HFFc6 (cell line): Measurements from ENCODE around the gene ITIH3. TPM values are rescaled to one million over a fixed set of nuclear protein-coding genes. Genes with fewer than 3 reads are reported as not detected.
A peak's percentile ranks its signal among the peaks of the same experiment; 100 is the strongest.

Experiments used
- DNase-seq: peaks from one replicate; pipeline ENCODE4 v3.0.0-alpha.2; 2018
- H3K27ac Mint-ChIP-seq: 2 replicates; pipeline ENCODE4 v1.8.0; 2020; ENCODE audit warnings: mild to moderate bottlenecking, mixed read lengths
- H3K27me3 Mint-ChIP-seq: 2 replicates; pipeline ENCODE4 v1.8.0; 2021; ENCODE audit warnings: mild to moderate bottlenecking, moderate library complexity, mixed read lengths; ENCODE audit not compliant: insufficient read depth
- H3K36me3 Mint-ChIP-seq: 2 replicates; pipeline ENCODE4 v1.8.0; 2021; ENCODE audit warnings: low read depth, mixed read lengths
- H3K4me1 Mint-ChIP-seq: 2 replicates; pipeline ENCODE4 v1.8.0; 2020; ENCODE audit warnings: low read depth, mixed read lengths
- H3K4me3 Mint-ChIP-seq: 2 replicates; pipeline ENCODE4 v1.8.0; 2020; ENCODE audit warnings: mild to moderate bottlenecking, moderate library complexity, mixed read lengths
- H3K9me3 Mint-ChIP-seq: 2 replicates; pipeline ENCODE4 v1.8.0; 2020; ENCODE audit warnings: mild to moderate bottlenecking, mixed read lengths
- total RNA-seq, 6 experiments: library from RNA; stranded (reverse); fragmentation: NEBNext Ultra II Directional; extraction: Animal tissue kit (Norgen Biotek cat#: 25700); gene quantifications; 2 replicates in 1 of 6; 3 replicates in 5 of 6; pipeline ENCODE4 v1.2.3, GENCODE V29; 2021
- TF ChIP-seq, protein P1 (sequence below): fragments of 200-600 bp; sonication (generic); IDR thresholded peaks from 2 replicates; pipeline ENCODE4 v1.5.0; 2021; ENCODE audit warnings: antibody characterized with exemption, mild to moderate bottlenecking

Gene ITIH3
- total RNA-seq, 6 experiments from 2014 or later: 0.59 to 1.3 (median 0.70) TPM

GRCh38 chr3:52849656-52850055 lies 55.1 kb downstream of the ITIH3 start:
- Mint-ChIP-seq H3K4me1 (peaks cover 9% of the 10 kb centered on the region), H3K4me3 (no peak overlapping the region)

DNA sequence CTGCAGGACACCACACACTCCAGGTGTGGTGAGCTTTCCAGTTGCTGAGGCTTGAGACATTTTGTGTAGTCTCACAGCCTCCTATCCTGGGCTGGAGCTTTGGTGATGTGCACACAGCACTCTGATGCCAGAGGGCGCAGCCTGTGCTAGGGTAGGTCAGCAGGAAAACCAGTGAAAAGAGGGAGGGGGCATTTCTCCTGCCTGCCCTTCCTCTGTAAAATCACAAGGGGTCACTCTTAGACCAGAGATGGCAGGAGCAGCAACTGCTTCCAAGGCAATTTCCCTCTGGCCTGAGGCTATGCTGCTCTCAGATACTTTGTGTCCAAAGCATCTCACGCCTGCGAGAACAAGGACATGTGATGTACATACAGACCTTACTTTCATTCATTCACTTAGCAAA lies 56.8 kb downstream of the ITIH3 start:
- Mint-ChIP-seq H3K4me1 (peaks cover 9% of the 10 kb centered on the region), H3K27ac (no peak overlapping the region), H3K9me3 (no peaks in the 10 kb centered on the region), H3K4me3 (no peak overlapping the region), H3K27me3 (no peaks in the 10 kb centered on the region; the same call in 1 of the 2 replicates), H3K36me3 (peaks cover 6% of the 10 kb centered on the region)
- TF ChIP-seq, protein P1, sequence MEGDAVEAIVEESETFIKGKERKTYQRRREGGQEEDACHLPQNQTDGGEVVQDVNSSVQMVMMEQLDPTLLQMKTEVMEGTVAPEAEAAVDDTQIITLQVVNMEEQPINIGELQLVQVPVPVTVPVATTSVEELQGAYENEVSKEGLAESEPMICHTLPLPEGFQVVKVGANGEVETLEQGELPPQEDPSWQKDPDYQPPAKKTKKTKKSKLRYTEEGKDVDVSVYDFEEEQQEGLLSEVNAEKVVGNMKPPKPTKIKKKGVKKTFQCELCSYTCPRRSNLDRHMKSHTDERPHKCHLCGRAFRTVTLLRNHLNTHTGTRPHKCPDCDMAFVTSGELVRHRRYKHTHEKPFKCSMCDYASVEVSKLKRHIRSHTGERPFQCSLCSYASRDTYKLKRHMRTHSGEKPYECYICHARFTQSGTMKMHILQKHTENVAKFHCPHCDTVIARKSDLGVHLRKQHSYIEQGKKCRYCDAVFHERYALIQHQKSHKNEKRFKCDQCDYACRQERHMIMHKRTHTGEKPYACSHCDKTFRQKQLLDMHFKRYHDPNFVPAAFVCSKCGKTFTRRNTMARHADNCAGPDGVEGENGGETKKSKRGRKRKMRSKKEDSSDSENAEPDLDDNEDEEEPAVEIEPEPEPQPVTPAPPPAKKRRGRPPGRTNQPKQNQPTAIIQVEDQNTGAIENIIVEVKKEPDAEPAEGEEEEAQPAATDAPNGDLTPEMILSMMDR: peak; percentile 74
- DNase-seq: peak; percentile 34

More at GRCh38 chr3:52849656-52850055, 55.1 kb downstream of the ITIH3 start:
- TF ChIP-seq, protein P1: no peak
- no peaks in the 10 kb centered on the region for H3K9me3 Mint-ChIP-seq
- no peak overlapping the region for H3K27ac Mint-ChIP-seq
- peaks cover 3% of the 10 kb centered on the region for H3K27me3 Mint-ChIP-seq
- H3K36me3 Mint-ChIP-seq: peaks cover 6% of the 10 kb centered on the region
- no peak for DNase-seq

DNA sequence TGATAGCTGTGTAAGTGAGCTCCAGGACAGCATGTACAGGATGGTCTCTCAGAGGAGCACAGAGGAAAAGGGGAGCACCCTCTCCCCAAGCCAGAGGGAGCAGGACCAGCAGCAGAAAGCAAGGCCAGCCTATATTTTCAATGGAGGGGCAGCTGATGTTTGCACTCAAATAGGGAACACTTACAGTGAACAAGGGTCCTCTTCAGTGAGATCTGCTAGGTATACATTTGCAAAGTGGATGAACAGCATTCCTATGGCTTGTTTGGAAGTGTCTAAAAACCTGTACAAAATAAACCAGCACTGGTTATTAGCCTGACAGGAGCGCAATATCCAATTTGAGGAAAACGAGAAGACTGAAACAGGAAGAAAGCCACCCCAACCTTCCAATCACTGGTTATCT lies 57.8 kb downstream of the ITIH3 start:
- H3K27ac Mint-ChIP-seq: no peak overlapping the region
- H3K36me3 Mint-ChIP-seq: peaks cover 6% of the 10 kb centered on the region
- H3K9me3 Mint-ChIP-seq: no peaks in the 10 kb centered on the region
- TF ChIP-seq, protein P1: no peak
- no peak for DNase-seq
- no peak overlapping the region for H3K4me3 Mint-ChIP-seq
- H3K4me1 Mint-ChIP-seq: peaks cover 9% of the 10 kb centered on the region
- H3K27me3 Mint-ChIP-seq: no peaks in the 10 kb centered on the region; the same call in 1 of the 2 replicates

DNA sequence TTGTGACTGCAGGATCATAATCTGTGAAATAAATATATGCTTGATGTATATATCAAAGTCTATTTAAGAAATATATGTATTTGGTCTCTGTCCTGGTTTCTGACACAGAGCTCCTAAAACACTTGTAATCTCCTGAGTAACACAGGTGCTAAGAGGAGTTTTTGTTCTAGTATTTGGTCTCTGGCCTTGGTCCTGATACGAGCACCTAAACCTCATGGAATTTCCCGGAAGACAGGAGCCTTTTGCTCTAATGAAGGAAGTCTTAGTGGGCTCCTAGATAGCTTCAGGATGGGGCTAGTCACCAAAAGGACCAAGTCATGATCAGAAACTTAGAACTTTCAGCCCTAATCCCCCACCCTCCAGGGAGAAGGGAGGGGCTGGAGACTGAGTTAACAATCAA lies 59.4 kb downstream of the ITIH3 start:
- Mint-ChIP-seq H3K4me3 (no peak overlapping the region), H3K36me3 (peaks cover 11% of the 10 kb centered on the region), H3K27ac (no peak overlapping the region), H3K27me3 (no peaks in the 10 kb centered on the region; the same call in 1 of the 2 replicates), H3K9me3 (no peaks in the 10 kb centered on the region), H3K4me1 (peaks cover 2% of the 10 kb centered on the region)
- TF ChIP-seq, protein P1: no peak
- DNase-seq: no peak

GRCh38 chr3:52856666-52857065 lies 62.1 kb downstream of the ITIH3 start:
- H3K4me3 Mint-ChIP-seq: no peak overlapping the region
- peaks cover 10% of the 10 kb centered on the region for H3K36me3 Mint-ChIP-seq
- no peak for DNase-seq
- H3K27me3 Mint-ChIP-seq: no peaks in the 10 kb centered on the region; the same call in 1 of the 2 replicates
- no peaks in the 10 kb centered on the region for H3K4me1 Mint-ChIP-seq
- no peak overlapping the region for H3K27ac Mint-ChIP-seq
- no peaks in the 10 kb centered on the region for H3K9me3 Mint-ChIP-seq
- TF ChIP-seq, protein P1: no peak

GRCh38 chr3:52857133-52857532 lies 62.5 kb downstream of the ITIH3 start:
- TF ChIP-seq, protein P1: no peak
- no peak overlapping the region for H3K27ac Mint-ChIP-seq
- no peak overlapping the region for H3K4me3 Mint-ChIP-seq
- H3K4me1 Mint-ChIP-seq: no peaks in the 10 kb centered on the region
- H3K9me3 Mint-ChIP-seq: no peaks in the 10 kb centered on the region
- H3K27me3 Mint-ChIP-seq: no peaks in the 10 kb centered on the region; the same call in 1 of the 2 replicates
- peaks cover 6% of the 10 kb centered on the region for H3K36me3 Mint-ChIP-seq
- DNase-seq: no peak
